Spleen (tissue), 7 donors: ENCODE data around the gene RBM10.

ENCODE experiments used
- CTCF ChIP-seq, 11 experiments: fragments of 200-600 bp in 7 of 11; fragments of 450-650 bp in 4 of 11; sonication (generic) in 4 of 11; IDR thresholded peaks in 8 of 11; conservative IDR thresholded peaks in 3 of 11; 1 replicate in 7 of 11; 2 replicates in 4 of 11; pipeline versions ENCODE4 v1.4.0 to v1.8.0; 2016 to 2021; ENCODE audit warnings: antibody characterized with exemption in 11 of 11, inconsistent platforms in 4 of 11, mild to moderate bottlenecking in 1 of 11
- POLR2A ChIP-seq, 3 donors: fragments of 450-650 bp; IDR thresholded peaks; one replicate each; pipeline ENCODE4 v1.5.1; 2017; ENCODE audit warnings: antibody characterized with exemption in 3 of 3, mild to moderate bottlenecking in 1 of 3
- POLR2AphosphoS5 ChIP-seq, 3 donors: sonication (generic); formaldehyde crosslinking; IDR thresholded peaks; one replicate each; pipeline ENCODE4 v1.5.1; 2017; ENCODE audit warnings: antibody characterized with exemption in 3 of 3
- donor health status: DM: no; HTN: no; CAD: no; lungs with moderate emphysema.
- donor health status: DM: no; HTN: no; CAD: no.
- donor health status: DM: no; HTN: no; CAD: no.

- TF ChIP-seq CTCF (IDR thresholded peaks at IDR 0.05 in 8 of 11, conservative IDR thresholded peaks at IDR 0.05 in 3 of 11) (no peak), POLR2A (IDR thresholded peaks at IDR 0.05) (no peak), POLR2AphosphoS5 (IDR thresholded peaks at IDR 0.05) (no peak)
Measured at GRCh38 chrX:47198026-47198686, 53.1 kb downstream of the RBM10 start.
